Ectodermal cell (in vitro differentiated cells): ENCODE data around the gene MIEN1.
"Not testable (repeated sequence)": the region's sequence is repeated elsewhere in the genome, so short reads cannot be mapped to it uniquely, and the experiment has no call there.

Source experiments
- H3K27ac ChIP-seq: 2 replicates; pipeline ENCODE4 v1.7.0; 2013; ENCODE audit warnings: mild to moderate bottlenecking, low read depth, low read length; ENCODE audit not compliant: insufficient read depth, poor library complexity, severe bottlenecking
- H3K27me3 ChIP-seq: 2 replicates; pipeline ENCODE4 v1.7.0; 2013; ENCODE audit warnings: mild to moderate bottlenecking, low read length; ENCODE audit not compliant: insufficient read depth, control insufficient read depth, poor library complexity, severe bottlenecking
- H3K36me3 ChIP-seq: one replicate; pipeline ENCODE4 v1.7.0; 2013; ENCODE audit warnings: low read length; ENCODE audit not compliant: control insufficient read depth, insufficient read depth
- H3K4me1 ChIP-seq: one replicate; pipeline ENCODE4 v1.7.0; 2013; ENCODE audit warnings: low read length; ENCODE audit not compliant: control insufficient read depth, insufficient read depth
- H3K4me3 ChIP-seq: 2 replicates; pipeline ENCODE4 v1.7.0; 2013; ENCODE audit warnings: low read depth, low read length, control low read depth; ENCODE audit not compliant: insufficient read depth
- H3K9me3 ChIP-seq: 2 replicates; pipeline ENCODE4 v1.7.0; 2013; ENCODE audit warnings: mild to moderate bottlenecking, low read length, moderate library complexity; ENCODE audit not compliant: control insufficient read depth
- WGBS, 2 experiments: methylation state at CpG; one replicate each; pipeline ENCODE4 v1.1.7; 2013; ENCODE audit warnings: missing lambda C conversion rate in 2 of 2; 5-methylcytosine and 5-hydroxymethylcytosine counted together

MIEN1 gene

DNA sequence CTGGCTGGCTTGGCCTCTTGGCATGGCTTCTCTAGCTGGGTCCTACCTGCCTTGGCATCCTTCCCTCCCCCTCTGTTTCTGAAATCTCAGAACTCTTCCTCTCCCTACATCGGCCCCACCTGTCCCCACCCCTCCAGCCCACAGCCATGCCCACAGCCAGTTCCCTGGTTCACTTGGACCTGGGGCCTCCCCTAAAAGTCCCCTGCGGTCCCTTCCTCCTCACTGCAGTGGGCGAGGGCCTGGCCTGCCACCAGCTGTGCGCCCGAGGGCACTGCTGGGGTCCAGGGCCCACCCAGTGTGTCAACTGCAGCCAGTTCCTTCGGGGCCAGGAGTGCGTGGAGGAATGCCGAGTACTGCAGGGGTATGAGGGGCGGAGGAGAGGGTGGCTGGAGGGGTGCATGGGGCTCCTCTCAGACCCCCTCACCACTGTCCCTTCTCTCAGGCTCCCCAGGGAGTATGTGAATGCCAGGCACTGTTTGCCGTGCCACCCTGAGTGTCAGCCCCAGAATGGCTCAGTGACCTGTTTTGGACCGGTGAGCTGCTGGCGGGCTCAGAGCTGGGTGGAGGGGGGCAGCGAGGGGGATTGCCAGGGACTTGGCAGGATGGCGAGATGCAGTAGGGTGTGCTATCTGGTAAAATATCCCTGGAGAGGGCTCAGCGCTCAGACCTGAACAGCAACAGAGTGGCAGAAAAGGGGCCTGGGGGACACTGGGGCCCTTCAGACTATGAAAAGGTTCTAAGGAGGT lies 14.1 kb downstream of the MIEN1 start:
- Histone ChIP-seq H3K4me1 (no peaks in the 10 kb centered on the region), H3K4me3 (no peak overlapping the region), H3K36me3 (peaks cover 38% of the 10 kb centered on the region), H3K27ac (no peak overlapping the region), H3K9me3 (no peaks in the 10 kb centered on the region), H3K27me3 (no peaks in the 10 kb centered on the region)
- 95% methylated on average over 15 of the region's 15 CpGs for WGBS, 2 experiments

GRCh38 chr17:39715375-39716072 lies 14.8 kb downstream of the MIEN1 start:
- Histone ChIP-seq H3K9me3 (no peaks in the 10 kb centered on the region), H3K36me3 (peaks cover 38% of the 10 kb centered on the region), H3K4me3 (no peak overlapping the region), H3K4me1 (no peaks in the 10 kb centered on the region), H3K27ac (no peak overlapping the region), H3K27me3 (no peaks in the 10 kb centered on the region)
- WGBS, 2 experiments = 95 to 96% methylated on average over 18 of the region's 18 CpGs

DNA sequence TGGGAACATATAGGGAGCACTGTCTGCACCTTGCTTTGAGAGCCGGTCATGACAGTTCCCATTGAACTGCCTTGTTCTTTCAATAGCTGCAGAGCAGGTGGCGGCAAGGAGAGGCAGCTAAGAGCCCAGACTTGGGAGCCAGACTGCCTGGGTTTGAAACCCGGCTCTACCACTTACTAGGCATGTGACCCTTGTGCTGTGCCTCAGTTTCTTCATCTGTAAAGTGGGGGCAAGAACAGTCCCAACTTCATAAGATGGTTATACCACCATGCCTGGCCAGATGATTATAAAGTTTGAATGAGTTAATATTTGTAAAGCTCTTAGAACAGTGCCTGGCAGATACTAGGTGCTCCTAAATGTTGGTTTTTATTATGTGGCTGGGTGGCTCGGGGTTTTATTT lies 16.1 kb downstream of the MIEN1 start:
- H3K27ac ChIP-seq = no peak overlapping the region
- no peaks in the 10 kb centered on the region for H3K4me1 ChIP-seq
- peaks cover 29% of the 10 kb centered on the region for H3K36me3 ChIP-seq
- H3K9me3 ChIP-seq = no peaks in the 10 kb centered on the region
- no peak overlapping the region for H3K4me3 ChIP-seq
- 96% methylated on average over 4 of the region's 4 CpGs for WGBS, 2 experiments
- no peaks in the 10 kb centered on the region for H3K27me3 ChIP-seq

GRCh38 chr17:39711851-39712250 lies 18.5 kb downstream of the MIEN1 start:
- Histone ChIP-seq H3K27ac (no peak overlapping the region), H3K27me3 (no peaks in the 10 kb centered on the region), H3K4me1 (no peaks in the 10 kb centered on the region), H3K36me3 (peaks cover 27% of the 10 kb centered on the region), H3K4me3 (no peak overlapping the region), H3K9me3 (no peaks in the 10 kb centered on the region)
- WGBS, 2 experiments = 93 to 95% methylated on average over 10 of the region's 10 CpGs

DNA sequence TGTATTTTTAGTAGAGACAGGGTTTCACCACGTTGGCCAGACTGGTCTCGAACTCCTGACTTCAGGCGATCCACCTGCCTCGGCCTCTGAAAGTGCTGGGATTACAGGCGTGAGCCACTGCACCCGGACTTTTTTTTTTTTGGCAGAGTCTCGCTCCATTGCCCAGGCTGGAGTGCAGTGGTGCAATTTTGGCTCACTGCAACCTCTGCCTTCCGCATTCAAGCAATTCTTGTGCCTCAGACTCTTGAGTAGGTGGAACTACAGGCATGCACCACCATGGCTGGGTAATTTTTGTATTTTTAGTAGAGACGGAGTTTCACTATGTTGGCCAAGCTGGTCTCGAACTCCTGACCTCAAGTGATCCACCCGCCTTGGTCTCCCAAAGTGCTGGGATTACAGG lies 19.3 kb downstream of the MIEN1 start:
- H3K9me3 ChIP-seq, H3K4me1 ChIP-seq, H3K27ac ChIP-seq, H3K27me3 ChIP-seq, H3K4me3 ChIP-seq: not testable (repeated sequence)
- H3K36me3 ChIP-seq = peaks cover 26% of the 10 kb centered on the region
- 90 to 96% methylated on average over 11 of the region's 11 CpGs for WGBS, 2 experiments

DNA sequence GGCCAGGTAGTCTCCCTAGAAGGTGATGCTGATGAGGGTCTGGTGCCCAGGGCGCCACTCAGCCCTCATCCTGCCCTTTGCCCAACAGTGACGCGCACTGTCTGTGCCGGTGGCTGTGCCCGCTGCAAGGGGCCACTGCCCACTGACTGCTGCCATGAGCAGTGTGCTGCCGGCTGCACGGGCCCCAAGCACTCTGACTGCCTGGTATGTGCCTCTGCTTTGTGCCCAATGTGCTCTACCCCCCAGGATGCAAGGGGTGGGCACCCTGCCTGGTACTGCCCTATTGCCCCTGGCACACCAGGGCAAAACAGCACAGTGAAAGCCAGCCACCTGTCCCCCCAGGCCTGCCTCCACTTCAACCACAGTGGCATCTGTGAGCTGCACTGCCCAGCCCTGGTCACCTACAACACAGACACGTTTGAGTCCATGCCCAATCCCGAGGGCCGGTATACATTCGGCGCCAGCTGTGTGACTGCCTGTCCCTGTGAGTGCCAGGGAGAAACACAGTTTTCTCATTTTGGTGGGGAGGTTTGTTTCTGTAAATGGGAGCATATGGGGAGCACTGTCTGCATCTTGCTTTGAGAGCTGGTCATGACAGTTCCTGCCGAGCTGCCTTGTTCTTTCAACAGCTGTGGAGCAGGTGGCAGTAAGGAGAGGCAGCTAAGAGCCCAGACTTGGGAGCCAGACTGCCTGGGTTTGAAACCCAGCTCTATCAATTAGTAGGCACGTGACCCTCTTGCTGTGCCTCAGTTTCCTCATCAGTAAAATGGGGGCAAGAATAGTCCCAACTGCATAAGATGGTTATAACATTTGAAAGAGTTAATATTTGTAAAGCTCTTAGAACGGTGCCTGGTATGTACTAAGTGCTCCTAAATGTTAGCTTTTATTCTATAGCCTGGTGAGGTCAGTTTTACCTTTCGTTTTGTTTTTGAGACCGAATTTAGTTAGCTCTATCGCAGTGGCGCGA lies 20.1 kb downstream of the MIEN1 start:
- Histone ChIP-seq H3K4me1 (peaks cover 5% of the 10 kb centered on the region), H3K27ac (no peak overlapping the region), H3K9me3 (no peaks in the 10 kb centered on the region), H3K36me3 (peaks cover 24% of the 10 kb centered on the region), H3K27me3 (no peaks in the 10 kb centered on the region), H3K4me3 (no peak overlapping the region)
- 95 to 96% methylated on average over 20 of the region's 20 CpGs for WGBS, 2 experiments

DNA sequence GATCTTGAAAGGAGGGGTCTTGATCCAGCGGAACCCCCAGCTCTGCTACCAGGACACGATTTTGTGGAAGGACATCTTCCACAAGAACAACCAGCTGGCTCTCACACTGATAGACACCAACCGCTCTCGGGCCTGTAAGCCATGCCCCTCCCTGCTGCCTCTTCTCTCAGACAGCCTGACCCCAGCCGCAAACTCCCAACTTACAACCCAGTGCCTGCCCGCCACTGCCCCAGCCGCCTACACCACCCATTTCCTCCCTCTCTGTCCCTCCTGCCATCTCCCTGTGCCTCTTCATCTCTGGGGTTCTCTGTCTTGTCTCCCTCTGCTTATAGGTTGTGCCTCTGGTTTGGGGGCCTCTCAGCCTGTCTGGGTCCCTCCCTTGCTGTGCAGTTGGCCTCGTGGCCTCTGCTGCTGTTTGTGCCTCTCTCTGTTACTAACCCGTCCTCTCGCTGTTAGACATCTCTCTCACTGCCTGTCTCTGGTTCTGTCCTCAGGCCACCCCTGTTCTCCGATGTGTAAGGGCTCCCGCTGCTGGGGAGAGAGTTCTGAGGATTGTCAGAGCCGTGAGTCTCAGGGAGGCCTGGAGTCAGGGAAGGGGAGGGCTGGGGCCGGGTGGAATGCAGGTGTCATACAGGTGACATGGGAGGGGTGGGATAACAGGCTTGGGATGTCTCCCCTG lies 20.9 kb downstream of the MIEN1 start:
- 93 to 95% methylated on average over 14 of the region's 14 CpGs for WGBS, 2 experiments
- H3K27ac ChIP-seq = no peak overlapping the region
- H3K4me3 ChIP-seq = no peak overlapping the region
- peaks cover 24% of the 10 kb centered on the region for H3K36me3 ChIP-seq
- peaks cover 13% of the 10 kb centered on the region for H3K4me1 ChIP-seq
- H3K27me3 ChIP-seq = no peaks in the 10 kb centered on the region
- H3K9me3 ChIP-seq = no peaks in the 10 kb centered on the region

- Histone ChIP-seq H3K4me1 (peaks cover 16% of the 10 kb centered on the region), H3K27me3 (no peaks in the 10 kb centered on the region), H3K4me3 (no peak overlapping the region), H3K9me3 (no peaks in the 10 kb centered on the region), H3K27ac (no peak overlapping the region), H3K36me3 (peaks cover 19% of the 10 kb centered on the region)
- WGBS, 2 experiments = 91 to 93% methylated on average over 7 of the region's 7 CpGs
Observed at GRCh38 chr17:39706921-39707337, 23.4 kb downstream of the MIEN1 start.

GRCh38 chr17:39706383-39706782 lies 23.9 kb downstream of the MIEN1 start:
- H3K4me3 ChIP-seq = no peak overlapping the region
- peaks cover 18% of the 10 kb centered on the region for H3K4me1 ChIP-seq
- peaks cover 13% of the 10 kb centered on the region for H3K36me3 ChIP-seq
- no peaks in the 10 kb centered on the region for H3K27me3 ChIP-seq
- no peak overlapping the region for H3K27ac ChIP-seq
- no peaks in the 10 kb centered on the region for H3K9me3 ChIP-seq
- 94 to 96% methylated on average over 8 of the region's 8 CpGs for whole genome bisulfite sequencing, 2 experiments
